ENCODE results near the gene LPXN.

LPXN gene

DNA sequence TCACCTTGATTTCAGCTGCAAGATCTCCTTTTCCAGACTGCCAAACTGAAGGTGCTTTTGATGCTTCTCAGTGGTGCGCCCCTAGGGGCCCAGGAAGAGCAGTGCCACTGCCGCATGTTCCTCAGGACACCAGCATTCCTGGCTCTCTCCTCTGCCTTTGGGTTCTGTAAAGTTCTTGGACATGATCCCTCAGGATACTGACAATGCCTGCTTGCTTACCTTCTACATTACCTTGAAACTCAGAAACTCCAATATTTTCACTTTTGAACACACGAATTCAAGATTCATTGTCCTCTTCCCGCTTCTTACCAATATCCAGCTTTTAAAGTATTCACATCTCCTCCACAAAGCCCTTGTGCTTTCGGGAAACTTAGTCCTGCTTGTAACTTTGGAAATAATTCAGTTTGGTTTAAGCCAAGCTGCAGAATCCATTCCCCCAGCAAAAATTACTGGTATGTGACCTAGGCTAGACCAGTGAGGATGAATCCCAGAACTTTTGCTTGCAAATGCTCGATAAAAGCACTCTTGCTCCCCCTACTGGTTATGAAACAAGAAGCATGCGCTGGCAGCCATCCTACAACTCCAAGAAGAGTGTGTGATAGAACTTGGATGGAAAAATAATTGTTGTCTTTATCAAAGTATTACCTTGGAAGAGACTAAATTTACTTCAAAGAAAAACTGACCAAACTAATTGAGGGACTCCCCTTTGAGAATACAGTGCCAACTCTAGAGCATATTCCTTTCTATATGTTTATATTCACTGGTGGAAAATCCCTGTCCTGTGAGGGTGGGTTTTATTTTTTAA is 51.2 kb downstream of the LPXN start:
- DNase-seq (ENCODE audit: low read depth), result peak; percentile 25

DNA sequence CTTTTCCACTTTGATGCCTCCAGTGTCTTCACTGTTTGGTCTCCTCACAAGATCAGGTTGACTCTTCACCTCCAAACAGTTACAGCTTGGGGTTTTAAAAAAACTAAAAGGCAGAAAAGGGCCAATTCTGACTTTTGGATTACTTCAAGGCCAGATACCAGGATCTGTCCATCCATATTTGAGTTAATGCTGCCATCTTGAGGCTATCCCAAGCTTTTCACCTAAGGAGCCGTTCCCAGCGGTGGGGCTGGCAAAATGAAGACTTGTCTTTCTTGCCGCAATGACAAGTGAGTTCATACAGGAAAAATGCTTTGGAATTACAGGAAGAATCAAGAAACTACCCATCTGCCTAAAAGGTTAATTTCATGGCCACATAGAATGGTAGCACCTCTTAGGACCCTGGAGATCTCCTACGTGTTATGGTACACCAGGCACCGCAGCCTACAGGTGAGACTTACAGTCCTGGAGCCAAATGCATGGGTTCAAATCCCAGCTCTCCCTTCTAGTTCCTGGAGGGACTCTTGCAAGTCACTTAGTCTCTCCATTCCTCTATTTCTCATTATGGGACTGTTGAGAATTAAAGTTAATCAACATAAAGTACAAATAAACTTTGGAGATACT is 61.8 kb downstream of the LPXN start:
- no peak for DNase-seq (ENCODE audit: low read depth)

DNA sequence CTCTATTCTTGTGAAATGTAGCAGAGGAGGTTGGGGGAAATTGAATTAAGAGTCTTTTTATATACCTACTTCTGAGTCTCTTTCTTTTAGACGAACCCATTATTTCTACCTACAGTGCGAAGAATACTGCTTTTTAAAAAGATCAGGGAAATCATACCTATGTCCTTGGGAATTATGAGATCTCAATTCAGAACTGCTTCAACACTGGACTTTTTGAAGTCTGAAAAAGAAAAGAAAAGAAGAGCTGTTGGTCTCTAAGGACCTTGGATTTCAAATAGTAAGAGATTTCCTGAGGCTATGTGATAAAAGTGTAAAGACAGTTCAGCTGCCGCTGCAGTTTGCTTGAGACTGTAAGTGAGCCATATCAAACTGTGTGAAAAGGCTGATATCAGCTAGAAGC is 64.0 kb downstream of the LPXN start:
- DNase-seq (ENCODE audit: low read depth), result no peak

DNA sequence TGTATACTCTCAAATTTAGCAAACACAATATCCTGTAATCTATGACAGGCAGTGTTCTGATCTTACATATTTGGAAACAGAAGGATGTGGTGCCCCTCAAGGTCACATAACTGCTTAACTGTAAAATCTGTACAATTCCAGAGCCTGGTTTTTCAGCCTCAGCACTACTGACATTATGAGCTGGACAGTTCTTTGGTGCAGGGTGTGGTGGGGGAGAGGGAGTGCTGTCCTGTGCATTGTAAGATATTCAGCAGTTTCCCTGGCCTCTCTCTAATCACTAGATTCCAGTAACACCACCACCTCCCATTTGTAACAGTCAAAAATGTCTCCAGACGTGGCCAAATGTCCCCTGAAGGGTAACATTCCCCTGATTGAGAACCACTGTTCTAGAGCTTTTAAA is 65.9 kb downstream of the LPXN start:
- DNase-seq (ENCODE audit: low read depth), result no peak

DNA sequence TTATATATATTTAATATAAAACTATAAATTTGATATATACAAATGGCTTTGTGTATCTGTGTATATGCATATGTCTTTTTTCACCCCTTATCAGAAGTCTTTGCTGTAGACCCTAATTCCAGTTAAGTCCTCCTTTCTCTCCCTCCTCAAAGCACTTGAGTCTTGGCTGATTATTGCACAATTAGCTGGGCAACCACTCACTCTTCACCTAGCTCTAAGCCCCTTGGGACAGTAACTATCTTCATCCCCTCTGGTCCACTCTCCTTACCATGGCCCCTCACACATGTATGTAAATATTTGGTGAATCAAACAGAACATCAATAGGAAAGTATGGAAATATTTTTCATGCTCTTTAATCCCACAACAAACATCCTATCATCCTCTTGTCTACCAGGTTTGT is 66.8 kb downstream of the LPXN start:
- no peak for DNase-seq (ENCODE audit: low read depth)

DNA sequence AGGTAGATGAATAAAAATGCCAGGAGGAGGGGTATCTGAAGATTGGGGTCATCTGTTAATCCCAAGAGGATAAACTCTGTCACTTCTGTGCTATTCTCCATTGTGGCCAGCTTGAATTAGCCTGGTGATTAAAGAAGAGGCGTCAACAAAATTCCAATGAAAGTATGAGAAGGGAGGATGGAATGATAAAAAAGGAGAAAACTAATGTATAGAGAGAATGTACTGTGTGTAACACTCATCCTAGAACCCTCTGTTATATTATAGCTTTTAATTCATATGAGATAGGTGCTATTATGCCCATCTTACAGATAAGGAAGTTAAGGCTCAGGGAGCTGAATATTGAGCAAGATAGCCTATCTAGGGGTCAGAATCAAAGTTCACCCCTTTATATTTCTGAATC is 67.7 kb downstream of the LPXN start, which contains the start of gene OR5B21:
Gene OR5B21, minus strand, starts transcription at position 101 of the 400 bp plus-strand sequence. Its CDS starts 0 bp downstream, at position 101.
- no peak for DNase-seq (ENCODE audit: low read depth)

DNA sequence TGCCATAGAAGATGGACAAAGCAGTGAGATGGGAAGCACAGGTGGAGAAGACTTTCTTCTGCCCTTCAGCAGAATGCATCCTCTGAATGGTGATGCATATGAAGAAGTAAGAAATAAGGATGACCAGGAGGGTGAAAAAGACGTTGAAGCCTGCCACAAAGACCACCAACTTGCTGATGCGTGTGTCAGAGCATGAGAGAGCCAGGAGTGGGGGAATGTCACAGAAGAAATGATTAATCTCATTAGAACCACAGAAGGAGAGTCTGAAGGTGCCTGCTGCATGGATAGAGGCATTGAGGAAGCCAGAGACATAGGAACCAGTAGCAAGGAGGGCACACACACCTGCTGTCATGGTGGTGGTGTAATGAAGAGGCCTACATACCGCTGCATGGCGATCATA is 68.3 kb downstream of the LPXN start:
- no peak for DNase-seq (ENCODE audit: low read depth)

DNA sequence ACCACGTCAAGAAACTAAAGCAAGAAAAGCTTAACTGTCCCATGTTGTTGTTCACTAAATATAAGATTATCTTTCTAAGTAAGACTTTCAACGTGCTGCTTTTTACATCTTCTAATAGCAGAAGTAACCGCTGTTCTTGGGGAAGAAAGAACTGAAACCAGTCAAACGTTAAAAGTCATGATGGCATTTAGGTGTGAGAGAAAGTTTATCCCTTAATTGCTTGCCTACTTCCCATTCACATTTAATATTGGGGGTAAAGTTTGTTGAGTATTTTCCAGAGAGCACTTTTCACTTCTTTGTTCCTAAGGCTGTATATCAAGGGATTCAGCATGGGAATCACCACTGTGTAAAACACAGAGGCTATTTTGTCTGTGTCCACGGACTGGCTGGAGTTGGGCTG is 68.7 kb downstream of the LPXN start:
- DNase-seq (ENCODE audit: low read depth), result no peak

DNA sequence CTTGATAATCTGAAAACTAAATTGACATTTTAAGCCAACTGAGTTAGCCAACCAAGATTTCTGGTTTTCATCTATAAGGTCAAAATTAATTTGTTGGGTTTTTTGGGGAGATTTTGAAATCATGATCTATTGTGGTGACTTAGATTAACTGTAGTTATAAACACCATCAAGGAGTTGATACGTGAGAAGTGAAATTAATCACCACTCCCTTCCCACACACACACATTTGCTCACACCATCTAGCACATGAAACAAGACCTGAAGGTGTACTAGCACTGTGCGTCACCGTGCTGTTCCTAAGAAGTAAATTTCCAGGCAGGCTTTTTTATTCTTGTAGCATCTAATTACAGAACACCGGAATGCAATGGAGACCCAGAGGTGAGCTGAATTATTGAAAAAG is 69.8 kb downstream of the LPXN start:
- no peak for DNase-seq (ENCODE audit: low read depth)

DNA sequence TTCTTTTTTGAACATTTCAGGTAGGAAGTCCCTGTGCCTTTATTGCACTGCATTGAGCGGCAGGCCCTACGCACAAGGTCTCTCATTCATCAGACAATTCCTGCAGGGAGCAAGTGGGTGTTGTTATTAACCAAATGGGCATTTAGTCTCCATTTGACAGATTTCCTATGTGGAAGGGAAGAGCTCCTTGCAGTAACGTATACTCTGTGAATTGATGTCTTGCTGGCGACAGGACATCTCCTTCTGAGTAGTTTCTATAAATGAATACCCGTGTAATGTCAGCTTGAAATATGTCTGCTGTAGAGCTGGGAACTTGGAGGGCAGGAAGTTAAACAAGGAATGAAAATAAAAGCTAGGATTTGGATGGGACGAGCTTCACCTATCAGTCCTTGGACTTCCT is 71.4 kb downstream of the LPXN start:
- DNase-seq (ENCODE audit: low read depth), result no peak

DNA sequence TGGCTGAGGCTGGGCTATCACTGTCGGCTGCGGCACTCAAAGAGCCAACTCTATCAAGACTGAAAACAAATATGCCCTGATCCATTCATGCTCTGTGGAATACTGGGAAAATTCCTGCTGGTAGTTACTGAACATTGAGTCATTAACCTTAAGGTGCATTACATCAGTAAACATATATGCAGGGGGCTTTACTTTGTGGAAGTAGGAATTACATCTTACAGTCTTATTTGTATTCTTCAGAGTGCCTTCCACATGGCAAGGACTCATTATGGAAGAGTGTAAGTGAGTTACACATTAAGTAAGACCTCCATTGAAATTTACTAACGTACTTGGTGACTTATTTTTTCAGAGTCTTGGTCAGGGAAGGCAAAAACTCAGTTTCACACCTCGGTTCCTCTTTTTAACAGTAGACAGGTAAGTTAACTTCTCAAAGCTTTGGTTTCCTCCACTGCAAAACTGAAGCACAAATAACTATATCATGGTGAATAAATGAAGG is 72.2 kb downstream of the LPXN start:
- no peak for DNase-seq (ENCODE audit: low read depth)

DNA sequence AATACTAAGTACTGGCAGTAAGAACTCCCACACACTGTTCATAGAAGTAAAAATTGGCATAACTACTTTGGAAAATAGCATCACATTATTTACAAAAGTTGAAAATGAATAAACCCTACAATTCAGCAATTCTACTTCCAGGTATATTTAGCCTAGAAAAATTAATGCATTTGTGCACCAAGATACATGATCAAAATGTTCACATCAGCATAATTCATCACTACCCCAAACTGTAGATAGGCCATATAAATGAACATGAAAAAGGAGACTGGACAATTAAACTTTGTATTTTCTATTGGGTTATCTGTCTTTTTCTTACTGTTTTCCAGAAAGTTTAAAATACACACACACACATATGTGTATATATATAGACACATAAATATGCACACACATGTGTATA is 73.7 kb downstream of the LPXN start:
- DNase-seq (ENCODE audit: low read depth), result no peak

DNA sequence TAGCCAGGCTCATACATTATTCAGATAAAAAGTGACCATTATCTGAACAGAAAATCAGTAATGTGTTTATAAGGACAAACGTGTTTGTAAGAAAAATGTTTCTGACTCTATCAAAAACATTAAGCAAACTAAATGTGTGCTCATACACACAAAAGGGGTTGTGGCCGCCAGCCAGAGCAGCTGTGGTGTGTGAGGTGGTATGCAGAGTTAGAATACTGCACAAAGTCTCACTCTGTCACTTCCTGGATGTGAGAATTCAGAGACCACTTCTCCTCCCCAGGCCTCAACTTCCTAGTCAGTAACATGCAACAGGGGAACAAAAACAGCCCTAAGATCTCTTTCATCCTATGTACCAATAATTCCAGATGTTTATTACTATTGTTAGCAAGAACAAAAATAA is 77.2 kb downstream of the LPXN start:
- no peak for DNase-seq (ENCODE audit: low read depth)

DNA sequence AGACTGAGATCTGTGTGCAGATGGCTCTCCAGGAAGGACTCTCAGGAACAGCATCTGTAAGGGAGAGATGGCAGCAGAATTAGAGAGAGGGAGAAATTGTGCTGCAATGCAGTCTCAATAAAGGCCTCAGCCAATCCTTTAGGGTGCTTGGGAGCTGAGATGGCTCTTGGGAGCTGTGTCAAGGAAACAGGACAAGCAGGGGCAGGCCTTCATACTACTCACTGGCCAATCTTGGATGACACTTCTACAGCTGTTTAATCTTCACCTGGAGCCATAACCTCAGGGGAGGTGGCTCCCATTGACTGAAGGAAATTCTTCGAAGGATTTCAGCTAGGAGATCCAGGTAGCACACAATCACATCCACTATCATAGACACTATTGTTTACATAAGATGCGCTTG is 77.7 kb downstream of the LPXN start:
- DNase-seq (ENCODE audit: low read depth), result no peak

DNA sequence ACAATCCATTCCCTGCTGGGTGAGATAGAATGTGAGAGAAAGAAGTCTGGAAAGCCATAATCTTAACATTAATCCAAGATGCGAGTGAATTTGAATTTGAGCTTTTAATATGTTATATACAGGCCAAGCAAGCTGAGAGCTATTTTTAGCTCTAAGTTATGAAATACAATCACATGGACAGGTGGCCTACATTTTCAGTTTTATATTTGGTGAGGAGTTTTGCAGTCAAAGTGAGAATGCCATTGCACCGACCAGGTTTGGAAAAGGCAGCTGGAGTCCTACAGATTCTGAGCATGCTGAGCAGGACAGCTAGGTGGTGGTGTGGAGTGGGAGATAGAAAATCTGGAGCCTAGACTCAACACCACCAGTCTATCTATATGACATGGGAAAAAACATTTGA is 79.8 kb downstream of the LPXN start:
- DNase-seq (ENCODE audit: low read depth), result no peak

DNA sequence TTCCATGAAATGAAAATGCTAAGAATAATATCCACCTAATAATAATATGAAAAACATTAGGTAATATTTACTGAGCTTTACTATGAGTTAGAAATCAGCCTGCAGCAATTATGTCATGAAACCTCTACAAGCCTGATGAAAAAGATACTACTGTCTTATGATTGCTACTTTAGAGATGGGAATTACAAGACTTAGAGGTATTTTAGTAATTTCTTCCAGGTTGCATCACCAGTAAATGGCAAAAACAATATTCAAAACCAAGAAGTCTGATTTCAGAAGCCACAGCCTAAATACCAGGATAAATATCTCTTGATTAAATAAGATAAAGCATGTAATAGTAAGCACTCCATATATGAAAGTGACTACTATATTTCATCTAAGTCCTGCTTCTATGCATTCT is 81.6 kb downstream of the LPXN start:
- DNase-seq (ENCODE audit: low read depth), result no peak

DNA sequence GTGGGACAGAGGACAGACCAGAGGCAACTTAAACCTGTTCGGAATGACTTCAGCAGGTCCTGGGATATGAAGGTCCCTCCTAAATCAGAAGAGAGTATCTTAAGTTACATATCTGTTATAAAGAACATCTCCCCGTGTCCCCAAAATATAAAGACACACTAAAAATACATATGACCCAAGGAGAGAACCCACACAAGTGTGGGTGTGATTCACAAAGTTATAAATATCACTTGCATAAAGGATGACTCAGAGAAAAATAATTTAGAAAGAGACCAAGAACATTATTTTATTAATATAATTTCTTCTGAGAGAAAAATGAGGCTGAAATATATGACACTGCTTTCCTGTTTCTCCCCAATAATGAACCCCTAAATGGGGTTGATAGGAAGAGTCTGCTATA is 82.0 kb downstream of the LPXN start:
- DNase-seq (ENCODE audit: low read depth), result no peak

DNA sequence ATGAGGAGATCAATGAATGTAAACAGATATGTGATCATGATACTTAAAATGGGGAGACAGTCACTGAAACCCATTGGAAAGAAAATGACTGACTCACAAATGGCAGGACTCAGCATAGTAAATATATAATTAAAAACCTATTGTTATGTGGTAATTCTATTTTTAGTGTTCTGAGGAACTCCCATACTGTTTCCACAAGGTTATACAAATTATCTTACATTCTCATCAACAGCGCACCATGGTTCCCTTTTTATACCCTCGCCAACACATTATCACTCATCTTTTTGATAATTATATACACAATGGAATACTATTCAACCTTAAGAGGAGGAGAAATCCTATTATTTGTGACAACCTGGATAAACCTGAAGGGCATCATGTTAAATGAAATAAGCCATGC is 84.8 kb downstream of the LPXN start:
- no peak for DNase-seq (ENCODE audit: low read depth)

DNA sequence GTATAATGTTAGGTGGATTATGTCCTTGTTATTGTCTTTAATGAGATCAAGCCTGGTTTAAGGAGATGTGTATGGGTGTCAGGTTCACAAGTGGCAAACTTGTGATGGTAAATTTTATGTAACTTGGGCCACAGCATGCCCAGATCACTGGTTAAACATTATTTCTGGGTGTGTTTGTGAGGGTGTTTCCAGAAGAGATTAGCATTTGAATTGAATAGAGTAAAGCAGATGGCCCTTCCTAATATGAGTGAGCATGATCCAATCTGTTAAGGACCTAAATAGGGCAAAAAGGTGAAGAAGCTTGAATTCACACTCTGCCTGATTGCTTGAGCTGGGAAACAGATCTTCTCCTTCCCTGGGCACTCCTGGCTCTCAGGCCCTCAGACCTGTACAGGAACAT is 88.5 kb downstream of the LPXN start:
- DNase-seq (ENCODE audit: low read depth), result no peak

DNA sequence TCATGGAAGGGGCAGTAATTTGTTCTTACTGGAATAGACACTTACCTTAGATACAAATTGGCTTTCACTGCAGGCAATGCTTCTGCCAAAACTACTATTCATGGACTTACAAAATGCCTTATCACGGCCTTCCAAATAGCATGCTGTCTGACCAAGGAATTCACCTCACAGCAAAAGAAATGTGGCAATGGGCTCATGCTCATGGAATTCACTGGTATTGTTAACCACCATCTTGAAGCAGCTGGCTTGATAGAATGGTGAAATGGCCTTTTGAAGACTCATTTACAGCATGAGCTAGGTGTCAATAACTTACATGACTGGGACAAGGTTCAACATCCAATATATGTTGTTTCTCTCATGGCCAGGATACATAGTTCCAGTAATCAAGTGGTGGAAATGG is 89.7 kb downstream of the LPXN start:
- no peak for DNase-seq (ENCODE audit: low read depth)
